HUES6 (cell line): Measurements from ENCODE around the gene TEX9.
"Not testable (repeated sequence)": the region's sequence is repeated elsewhere in the genome, so short reads cannot be mapped to it uniquely, and the experiment has no call there.

ENCODE experiments used
- H3K27ac ChIP-seq: 2 replicates; pipeline ENCODE4 v1.7.0; 2013; ENCODE audit warnings: low read depth, mild to moderate bottlenecking, low read length, inconsistent platforms
- H3K27me3 ChIP-seq: 2 replicates; pipeline ENCODE4 v1.6.1; 2013; ENCODE audit warnings: low read length; ENCODE audit not compliant: control insufficient read depth, insufficient read depth
- H3K36me3 ChIP-seq: 2 replicates; pipeline ENCODE4 v1.6.1; 2013; ENCODE audit warnings: low read length; ENCODE audit not compliant: control insufficient read depth, insufficient read depth
- H3K4me1 ChIP-seq: 2 replicates; pipeline ENCODE4 v1.6.1; 2013; ENCODE audit warnings: low read length; ENCODE audit not compliant: control insufficient read depth, insufficient read depth
- H3K4me3 ChIP-seq: 2 replicates; pipeline ENCODE4 v1.5.1; 2013; ENCODE audit warnings: low read depth, low read length
- H3K9ac ChIP-seq: one replicate; pipeline ENCODE4 v1.6.1; 2013; ENCODE audit warnings: mild to moderate bottlenecking, low read length
- H3K9me3 ChIP-seq: 2 replicates; pipeline ENCODE4 v1.6.1; 2013; ENCODE audit warnings: low read depth, low read length; ENCODE audit not compliant: control insufficient read depth, insufficient read depth

Gene TEX9

GRCh38 chr15:56397325-56397724 lies 32.1 kb downstream of the TEX9 start:
- not testable (repeated sequence) for H3K27me3 ChIP-seq, H3K9ac ChIP-seq, H3K4me1 ChIP-seq, H3K36me3 ChIP-seq, H3K27ac ChIP-seq, H3K4me3 ChIP-seq
- H3K9me3 ChIP-seq: peaks cover 16% of the 10 kb centered on the region

- H3K9ac ChIP-seq, H3K4me3 ChIP-seq, H3K27me3 ChIP-seq, H3K36me3 ChIP-seq, H3K27ac ChIP-seq, H3K4me1 ChIP-seq: not testable (repeated sequence)
- peaks cover 16% of the 10 kb centered on the region for H3K9me3 ChIP-seq
Observed at GRCh38 chr15:56399209-56399608, 34.0 kb downstream of the TEX9 start.

GRCh38 chr15:56410721-56411120 lies 45.5 kb downstream of the TEX9 start:
- Histone ChIP-seq H3K4me1 (no peaks in the 10 kb centered on the region), H3K27ac (no peak overlapping the region), H3K36me3 (no peaks in the 10 kb centered on the region; the same call in 1 of the 2 replicates), H3K4me3 (no peak overlapping the region), H3K27me3 (no peaks in the 10 kb centered on the region), H3K9ac (no peak overlapping the region), H3K9me3 (no peaks in the 10 kb centered on the region)

GRCh38 chr15:56411122-56411749 lies 46.0 kb downstream of the TEX9 start:
- H3K4me3 ChIP-seq: no peak overlapping the region
- no peaks in the 10 kb centered on the region; the same call in 1 of the 2 replicates for H3K36me3 ChIP-seq
- H3K4me1 ChIP-seq: no peaks in the 10 kb centered on the region
- H3K9me3 ChIP-seq: no peaks in the 10 kb centered on the region
- no peak overlapping the region for H3K9ac ChIP-seq
- no peak overlapping the region for H3K27ac ChIP-seq
- H3K27me3 ChIP-seq: no peaks in the 10 kb centered on the region

GRCh38 chr15:56413114-56413733 lies 48.0 kb downstream of the TEX9 start:
- not testable (repeated sequence) for H3K27me3 ChIP-seq, H3K4me3 ChIP-seq, H3K36me3 ChIP-seq, H3K27ac ChIP-seq, H3K9ac ChIP-seq, H3K4me1 ChIP-seq, H3K9me3 ChIP-seq

- no peak overlapping the region for H3K27ac ChIP-seq
- peaks cover 2% of the 10 kb centered on the region; the same call in 1 of the 2 replicates for H3K36me3 ChIP-seq
- no peak overlapping the region for H3K4me3 ChIP-seq
- H3K4me1 ChIP-seq: no peaks in the 10 kb centered on the region
- no peak overlapping the region for H3K9ac ChIP-seq
- H3K27me3 ChIP-seq: no peaks in the 10 kb centered on the region
- no peaks in the 10 kb centered on the region for H3K9me3 ChIP-seq
Observed at GRCh38 chr15:56425276-56425675, 60.0 kb downstream of the TEX9 start.

GRCh38 chr15:56425976-56426375 lies 60.8 kb downstream of the TEX9 start:
- Histone ChIP-seq H3K9ac (no peak overlapping the region), H3K36me3 (peaks cover 5% of the 10 kb centered on the region; the same call in 1 of the 2 replicates), H3K4me3 (no peak overlapping the region), H3K4me1 (no peaks in the 10 kb centered on the region), H3K27ac (no peak overlapping the region), H3K9me3 (no peaks in the 10 kb centered on the region), H3K27me3 (no peaks in the 10 kb centered on the region)

GRCh38 chr15:56428821-56429458 lies 63.7 kb downstream of the TEX9 start:
- H3K4me1 ChIP-seq: no peaks in the 10 kb centered on the region
- no peak overlapping the region for H3K4me3 ChIP-seq
- peaks cover 6% of the 10 kb centered on the region; the same call in 1 of the 2 replicates for H3K36me3 ChIP-seq
- H3K27me3 ChIP-seq: no peaks in the 10 kb centered on the region
- H3K27ac ChIP-seq: no peak overlapping the region
- H3K9me3 ChIP-seq: no peaks in the 10 kb centered on the region
- H3K9ac ChIP-seq: no peak overlapping the region

- peaks cover 6% of the 10 kb centered on the region; the same call in 1 of the 2 replicates for H3K36me3 ChIP-seq
- H3K27ac ChIP-seq: no peak overlapping the region
- no peak overlapping the region for H3K9ac ChIP-seq
- no peaks in the 10 kb centered on the region for H3K9me3 ChIP-seq
- no peaks in the 10 kb centered on the region for H3K4me1 ChIP-seq
- no peaks in the 10 kb centered on the region for H3K27me3 ChIP-seq
- H3K4me3 ChIP-seq: no peak overlapping the region
Observed at GRCh38 chr15:56432304-56432703, 67.1 kb downstream of the TEX9 start.

- Histone ChIP-seq H3K4me1 (no peaks in the 10 kb centered on the region), H3K27ac (no peak overlapping the region), H3K9ac (no peak overlapping the region), H3K36me3 (no peaks in the 10 kb centered on the region), H3K9me3 (peaks cover 6% of the 10 kb centered on the region), H3K27me3 (no peaks in the 10 kb centered on the region), H3K4me3 (no peak overlapping the region)
Observed at GRCh38 chr15:56440214-56440770, 75.1 kb downstream of the TEX9 start.

GRCh38 chr15:56442354-56442753 lies 77.1 kb downstream of the TEX9 start:
- Histone ChIP-seq H3K27ac (no peak overlapping the region), H3K9ac (no peak overlapping the region), H3K4me3 (no peak overlapping the region), H3K36me3 (no peaks in the 10 kb centered on the region), H3K27me3 (no peaks in the 10 kb centered on the region), H3K9me3 (peaks cover 6% of the 10 kb centered on the region), H3K4me1 (no peaks in the 10 kb centered on the region)
